Activated CD4-positive, CD25-positive, alpha-beta regulatory T cell (primary cell): ENCODE data around the gene LAIR1.

Experiments
- DNase-seq, 4 experiments: peaks; one replicate each; lab custom pipeline; 2025; lab: John Stamatoyannopoulos, UW

Gene LAIR1

GRCh38 chr19:54317108-54317964, 47.4 kb downstream of the LAIR1 start:
- no peak for DNase-seq

GRCh38 chr19:54316746-54317107, 48.0 kb downstream of the LAIR1 start:
- no peak for DNase-seq

GRCh38 chr19:54315956-54316355, 48.8 kb downstream of the LAIR1 start:
- no peak for DNase-seq

- DNase-seq = no peak
Observed at GRCh38 chr19:54312436-54313377, 52.0 kb downstream of the LAIR1 start, which contains the start of gene LILRA5. Gene LILRA5, minus strand, starts transcription at chr19:54313166. Its CDS starts 147 bp downstream, at chr19:54313019.

GRCh38 chr19:54312011-54312410, 52.7 kb downstream of the LAIR1 start:
- DNase-seq = no peak

GRCh38 chr19:54311486-54311885, 53.2 kb downstream of the LAIR1 start:
- no peak for DNase-seq

- no peak for DNase-seq
Observed at GRCh38 chr19:54310543-54310942, 54.2 kb downstream of the LAIR1 start.

- no peak for DNase-seq
Observed at GRCh38 chr19:54309811-54310210, 54.9 kb downstream of the LAIR1 start.

- no peak for DNase-seq
Observed at GRCh38 chr19:54307389-54308020, 57.2 kb downstream of the LAIR1 start.

- no peak for DNase-seq
Observed at GRCh38 chr19:54305141-54305540, 59.6 kb downstream of the LAIR1 start.

GRCh38 chr19:54302257-54302656, 62.5 kb downstream of the LAIR1 start:
- DNase-seq = no peak
